HG02840 (cell line): ENCODE results near the gene MCEE.
"Not testable (repeated sequence)": the region's sequence is repeated elsewhere in the genome, so short reads cannot be mapped to it uniquely, and the experiment has no call there.

Experiments
- ATAC-seq: cut with Tn5 transposase; IDR thresholded peaks from one replicate; pipeline ENCODE4 v1.9.1; 2021; ENCODE audit warnings: mild to moderate bottlenecking, moderate library complexity, moderate number of reproducible peaks; ENCODE audit not compliant: unreplicated experiment, low FRiP score

Gene MCEE

GRCh38 chr2:71130152-71130904, at the start of gene MCEE, which contains the start of gene MPHOSPH10:
TSS of gene MCEE (minus strand) at chr2:71130229. CDS start at chr2:71130219, 10 bp downstream.
TSS of gene MPHOSPH10 (plus strand) at chr2:71130634. CDS start at chr2:71130666, 32 bp downstream.
- peak; percentile 91 for ATAC-seq

GRCh38 chr2:71178836-71179235, 48.8 kb upstream of the MCEE start:
- ATAC-seq = not testable (repeated sequence)

GRCh38 chr2:71174207-71174606, 44.2 kb upstream of the MCEE start:
- no peak for ATAC-seq

- no peak for ATAC-seq
Measured at GRCh38 chr2:71173096-71173495, 43.1 kb upstream of the MCEE start.

GRCh38 chr2:71166812-71167211, 36.8 kb upstream of the MCEE start:
- ATAC-seq = no peak

- no peak for ATAC-seq
Measured at GRCh38 chr2:71157124-71157793, 27.2 kb upstream of the MCEE start.

- no peak for ATAC-seq
Measured at GRCh38 chr2:71156573-71156972, 26.5 kb upstream of the MCEE start.

GRCh38 chr2:71155846-71156245, 25.8 kb upstream of the MCEE start:
- no peak for ATAC-seq

- ATAC-seq = no peak
Measured at GRCh38 chr2:71154798-71155197, 24.8 kb upstream of the MCEE start.

GRCh38 chr2:71154279-71154678, 24.2 kb upstream of the MCEE start:
- no peak for ATAC-seq

- no peak for ATAC-seq
Measured at GRCh38 chr2:71153585-71154224, 23.7 kb upstream of the MCEE start.

- ATAC-seq = no peak
Measured at GRCh38 chr2:71151620-71152019, 21.6 kb upstream of the MCEE start.

- no peak for ATAC-seq
Measured at GRCh38 chr2:71150082-71150816, 20.2 kb upstream of the MCEE start.

GRCh38 chr2:71148506-71149063, 18.6 kb upstream of the MCEE start:
- no peak for ATAC-seq

- ATAC-seq = no peak
Measured at GRCh38 chr2:71143782-71144181, 13.8 kb upstream of the MCEE start.

- no peak for ATAC-seq
Measured at GRCh38 chr2:71136174-71136573, 6.1 kb upstream of the MCEE start.

GRCh38 chr2:71133603-71134002, 3.6 kb upstream of the MCEE start:
- ATAC-seq = no peak

- not testable (repeated sequence) for ATAC-seq
Measured at GRCh38 chr2:71131387-71132166, 1.5 kb upstream of the MCEE start.

- no peak for ATAC-seq
Measured at GRCh38 chr2:71130905-71131244, 846 bp upstream of the MCEE start.

GRCh38 chr2:71129902-71130151, 202 bp downstream of the MCEE start:
- ATAC-seq = peak; percentile 52
